WTC11 (cell line): ENCODE results near the gene PRKAG2.

Experiments used
- CTCF ChIP-seq: fragments of 200-600 bp; IDR thresholded peaks from 2 replicates; pipeline ENCODE4 v1.8.0; 2022; ENCODE audit warnings: antibody characterized with exemption
- E2F1 ChIP-seq: sonication (generic); formaldehyde crosslinking; IDR thresholded peaks from 2 replicates; pipeline ENCODE4 v1.8.0; 2022; ENCODE audit warnings: mild to moderate bottlenecking, missing genetic modification reagents
- E2F5 ChIP-seq: sonication (generic); formaldehyde crosslinking; IDR thresholded peaks from 2 replicates; pipeline ENCODE4 v1.8.1; 2022; ENCODE audit warnings: mild to moderate bottlenecking, moderate library complexity, missing genetic modification reagents
- JAZF1 ChIP-seq: fragments of 250-450 bp; sonication (Bioruptor Pico); IDR thresholded peaks from 2 replicates; pipeline ENCODE4 v1.9.0; 2021; ENCODE audit warnings: moderate library complexity, mild to moderate bottlenecking, inconsistent platforms
- MAX ChIP-seq: sonication (generic); formaldehyde crosslinking; IDR thresholded peaks from 2 replicates; pipeline ENCODE4 v1.8.0; 2022; ENCODE audit warnings: mild to moderate bottlenecking, missing genetic modification reagents
- TEAD1 ChIP-seq: sonication (generic); formaldehyde crosslinking; IDR thresholded peaks from 2 replicates; pipeline ENCODE4 v1.8.0; 2022; ENCODE audit warnings: mild to moderate bottlenecking, missing genetic modification reagents
- ZMAT4 ChIP-seq: fragments of 250-450 bp; sonication (Bioruptor Pico); IDR thresholded peaks from 2 replicates; pipeline ENCODE4 v1.9.0; 2021; ENCODE audit warnings: mild to moderate bottlenecking
- ZNF232 ChIP-seq: sonication (generic); formaldehyde crosslinking; IDR thresholded peaks from 2 replicates; pipeline ENCODE4 v1.8.0; 2022; ENCODE audit warnings: mild to moderate bottlenecking, missing genetic modification reagents
- ZNF281 ChIP-seq: sonication (generic); formaldehyde crosslinking; IDR thresholded peaks from 2 replicates; pipeline ENCODE4 v1.8.0; 2023; ENCODE audit warnings: mild to moderate bottlenecking, missing genetic modification reagents

- TF ChIP-seq MAX (CRISPR knock-in tag) (no peak), E2F5 (CRISPR knock-in tag) (no peak), JAZF1 (CRISPR knock-in tag) (no peak), ZNF281 (CRISPR knock-in tag) (no peak), E2F1 (CRISPR knock-in tag) (no peak), ZMAT4 (no peak), ZNF232 (CRISPR knock-in tag) (no peak), CTCF (no peak), TEAD1 (CRISPR knock-in tag) (no peak)
Observed at GRCh38 chr7:151728286-151728660, 148.6 kb downstream of the PRKAG2 start.
